Fibroblast of skin of back (primary cell): ENCODE measurements around the gene CD2AP. TPM values are rescaled to one million over a fixed set of nuclear protein-coding genes. Genes with fewer than 3 reads are reported as not detected.
"Not testable (repeated sequence)": the region's sequence is repeated elsewhere in the genome, so short reads cannot be mapped to it uniquely, and the experiment has no call there.

Source experiments
- DNase-seq: peaks from one replicate; pipeline ENCODE4 v3.0.0-alpha.2; 2013
- polyA plus RNA-seq, 2 experiments: library from polyadenylated mRNA; unstranded; fragments of 120-200 nt; gene quantifications; one replicate each; pipeline ENCODE4 v1.2.1, GENCODE V29; 2013; ENCODE audit not compliant: insufficient read length in 2 of 2

The CD2AP gene
- polyA plus RNA-seq (2013, experiment 1 of 2; ENCODE audit: insufficient read length): 15.0 TPM
- polyA plus RNA-seq (2013, experiment 2 of 2; ENCODE audit: insufficient read length): 20.9 TPM

- DNase-seq: peak; percentile 81
Measured at GRCh38 chr6:47477497-47478232, at the start of gene CD2AP. TSS of gene CD2AP (plus strand) at chr6:47477789. CDS start at chr6:47478245, 456 bp downstream.

GRCh38 chr6:47428288-47428687 lies 49.3 kb upstream of the CD2AP start:
- DNase-seq: no peak

- no peak for DNase-seq
Measured at GRCh38 chr6:47428746-47429664, 48.6 kb upstream of the CD2AP start.

GRCh38 chr6:47434372-47435253 lies 43.0 kb upstream of the CD2AP start:
- no peak for DNase-seq

GRCh38 chr6:47435254-47435612 lies 42.4 kb upstream of the CD2AP start:
- no peak for DNase-seq

- no peak for DNase-seq
Measured at GRCh38 chr6:47437592-47437991, 40.0 kb upstream of the CD2AP start.

GRCh38 chr6:47438481-47439347 lies 38.9 kb upstream of the CD2AP start:
- no peak for DNase-seq

- no peak for DNase-seq
Measured at GRCh38 chr6:47439348-47439668, 38.3 kb upstream of the CD2AP start.

GRCh38 chr6:47440719-47441118 lies 36.9 kb upstream of the CD2AP start:
- DNase-seq: no peak

- DNase-seq: not testable (repeated sequence)
Measured at GRCh38 chr6:47444964-47445363, 32.6 kb upstream of the CD2AP start.

- DNase-seq: no peak
Measured at GRCh38 chr6:47446669-47447330, 30.8 kb upstream of the CD2AP start.

GRCh38 chr6:47447722-47448121 lies 29.9 kb upstream of the CD2AP start:
- DNase-seq: no peak

GRCh38 chr6:47451162-47451561 lies 26.4 kb upstream of the CD2AP start:
- no peak for DNase-seq

- DNase-seq: no peak
Measured at GRCh38 chr6:47452899-47453298, 24.7 kb upstream of the CD2AP start.

GRCh38 chr6:47453372-47453936 lies 24.1 kb upstream of the CD2AP start:
- no peak for DNase-seq

GRCh38 chr6:47454713-47455396 lies 22.7 kb upstream of the CD2AP start:
- DNase-seq: no peak

- no peak for DNase-seq
Measured at GRCh38 chr6:47455533-47456209, 21.9 kb upstream of the CD2AP start.

GRCh38 chr6:47456536-47456975 lies 21.0 kb upstream of the CD2AP start:
- DNase-seq: no peak

- DNase-seq: no peak
Measured at GRCh38 chr6:47457370-47457769, 20.2 kb upstream of the CD2AP start.
